H1 (cell line): ENCODE results near the gene MGAT4D. TPM values are rescaled to one million over a fixed set of nuclear protein-coding genes. Genes with fewer than 3 reads are reported as not detected.
A peak's percentile ranks its signal among the peaks of the same experiment; 100 is the strongest.
"Not testable (repeated sequence)": the region's sequence is repeated elsewhere in the genome, so short reads cannot be mapped to it uniquely, and the experiment has no call there.

Source experiments
- CTCF ChIA-PET: fragments of 300-600 bp; sonication (Branson Sonifier 250); formaldehyde crosslinking; loops from one replicate; lab custom pipeline; 2021; ENCODE audit not compliant: partially characterized antibody; lab: Charles Lee
- POLR2A ChIA-PET: fragments of 300-600 bp; sonication (Branson Sonifier 250); formaldehyde crosslinking; loops from one replicate; lab custom pipeline; 2021; ENCODE audit warnings: inconsistent platforms; ENCODE audit not compliant: partially characterized antibody; lab: Charles Lee
- DNase-seq, 2 experiments: peaks; one replicate each; pipeline versions ENCODE4 v3.0.0 to v3.0.0-alpha.2; 2010 to 2022; ENCODE audit warnings: low spot score in 2 of 2, low read depth in 1 of 2, mixed read lengths in 1 of 2
- FAIRE-seq: peaks from 2 replicates; lab custom pipeline; 2011; peaks lifted over from hg19 to GRCh38; lab: Jason Lieb, UNC
- H2AFZ ChIP-seq: 2 replicates; pipeline ENCODE4 v1.8.1; 2012; ENCODE audit warnings: low read length, inconsistent platforms
- H2AK5ac ChIP-seq: 2 replicates; pipeline ENCODE4 v1.6.1; 2013; ENCODE audit warnings: low read depth, low read length
- H2BK120ac ChIP-seq: replicated peaks from 2 replicates; pipeline ENCODE3; 2013; ENCODE audit warnings: low read depth, low read length, inconsistent platforms
- H2BK12ac ChIP-seq: 2 replicates; pipeline ENCODE4 v1.6.1; 2013; ENCODE audit warnings: low read depth, low read length
- H2BK15ac ChIP-seq: 2 replicates; pipeline ENCODE4 v1.6.1; 2013; ENCODE audit warnings: low read length
- H2BK20ac ChIP-seq: 2 replicates; pipeline ENCODE4 v1.6.1; 2013; ENCODE audit warnings: low read length
- H2BK5ac ChIP-seq: 2 replicates; pipeline ENCODE4 v1.6.1; 2013; ENCODE audit warnings: low read depth, low read length
- H3K14ac ChIP-seq: 2 replicates; pipeline ENCODE4 v1.6.1; 2013; ENCODE audit warnings: inconsistent platforms; ENCODE audit not compliant: insufficient read length
- H3K18ac ChIP-seq: 2 replicates; pipeline ENCODE4 v1.6.1; 2013; ENCODE audit warnings: low read length; ENCODE audit errors: extremely low read depth
- H3K23ac ChIP-seq: 2 replicates; pipeline ENCODE4 v1.6.1; 2013; ENCODE audit warnings: inconsistent platforms; ENCODE audit not compliant: insufficient read length
- H3K23me2 ChIP-seq: 2 replicates; pipeline ENCODE4 v1.6.1; 2013; ENCODE audit warnings: low read depth, low read length
- H3K27ac ChIP-seq: 2 replicates; pipeline ENCODE4 v1.6.1; 2011; ENCODE audit warnings: low read depth, low read length, inconsistent platforms
- H3K27me3 ChIP-seq, 4 experiments: replicated peaks in 1 of 4; 1 replicate in 1 of 4; 2 replicates in 3 of 4; pipeline versions ENCODE4 v1.6.1 to v1.8.1; 2011 to 2013; ENCODE audit warnings: low read length in 3 of 4, mild to moderate bottlenecking in 3 of 4, inconsistent platforms in 2 of 4, mixed read lengths in 2 of 4, moderate library complexity in 1 of 4; ENCODE audit not compliant: control insufficient read depth in 3 of 4, insufficient read depth in 3 of 4; ENCODE audit errors: extremely low read depth in 1 of 4
- H3K36me3 ChIP-seq, 4 experiments: 2 replicates each; pipeline versions ENCODE4 v1.6.1 to v1.8.1; 2011 to 2013; ENCODE audit warnings: mild to moderate bottlenecking in 4 of 4, low read length in 3 of 4, moderate library complexity in 2 of 4, control low read depth in 1 of 4, inconsistent platforms in 1 of 4; ENCODE audit not compliant: insufficient read depth in 4 of 4, control insufficient read depth in 2 of 4
- H3K4ac ChIP-seq: replicated peaks from 2 replicates; pipeline ENCODE3; 2013; ENCODE audit warnings: low read length, low read depth, mixed read lengths, inconsistent platforms; ENCODE audit not compliant: insufficient read length
- H3K4me1 ChIP-seq, 4 experiments: replicated peaks in 1 of 4; 1 replicate in 1 of 4; 2 replicates in 3 of 4; pipeline versions ENCODE4 v1.6.1 to v1.8.1; 2011 to 2013; ENCODE audit warnings: low read length in 3 of 4, inconsistent platforms in 2 of 4, mixed read lengths in 1 of 4; ENCODE audit not compliant: insufficient read depth in 4 of 4, control insufficient read depth in 3 of 4
- H3K4me2 ChIP-seq, 2 experiments: 2 replicates each; pipeline versions ENCODE4 v1.6.1 to v1.8.1; 2011 to 2013; ENCODE audit warnings: low read depth in 2 of 2, low read length in 2 of 2, control low read depth in 1 of 2, inconsistent platforms in 1 of 2, mild to moderate bottlenecking in 1 of 2; ENCODE audit not compliant: insufficient read depth in 1 of 2
- H3K4me3 ChIP-seq, 4 experiments: fragments of 200-600, 300-600 bp in 1 of 4; sonication (generic), shearing (Covaris generic), sonication (Bioruptor Twin) in 1 of 4; 2 replicates each; pipeline versions ENCODE4 v1.5.1 to v1.8.1; 2011 to 2016; ENCODE audit warnings: low read length in 4 of 4, low read depth in 3 of 4, control low read depth in 2 of 4, inconsistent platforms in 2 of 4, mild to moderate bottlenecking in 2 of 4, mixed read lengths in 1 of 4, moderate library complexity in 1 of 4; ENCODE audit not compliant: insufficient read depth in 2 of 4; ENCODE audit errors: extremely low read depth in 1 of 4
- H3K56ac ChIP-seq: replicated peaks from 2 replicates; pipeline ENCODE3; 2013; ENCODE audit warnings: low read depth, mild to moderate bottlenecking, mixed read lengths, low read length, inconsistent platforms; ENCODE audit not compliant: insufficient read length
- H3K79me1 ChIP-seq: 2 replicates; pipeline ENCODE4 v1.6.1; 2013; ENCODE audit warnings: low read depth, low read length, control low read depth
- H3K79me2 ChIP-seq, 2 experiments: 2 replicates each; pipeline versions ENCODE4 v1.6.1 to v1.8.1; 2012 to 2013; ENCODE audit warnings: low read length in 2 of 2, mild to moderate bottlenecking in 2 of 2, inconsistent platforms in 1 of 2; ENCODE audit not compliant: insufficient read depth in 2 of 2, control insufficient read depth in 1 of 2
- H3K9ac ChIP-seq, 4 experiments: replicated peaks in 1 of 4; 1 replicate in 1 of 4; 2 replicates in 3 of 4; pipeline versions ENCODE4 v1.6.1 to v1.8.1; 2011 to 2013; ENCODE audit warnings: low read depth in 3 of 4, low read length in 3 of 4, control low read depth in 2 of 4, mild to moderate bottlenecking in 2 of 4, moderate library complexity in 2 of 4, inconsistent platforms in 1 of 4; ENCODE audit errors: extremely low read depth in 1 of 4
- H3K9me3 ChIP-seq, 2 experiments: 2 replicates each; pipeline versions ENCODE4 v1.6.1 to v1.8.1; 2012 to 2013; ENCODE audit warnings: mild to moderate bottlenecking in 2 of 2, moderate library complexity in 2 of 2, control low read depth in 1 of 2, inconsistent platforms in 1 of 2, low read depth in 1 of 2, low read length in 1 of 2, mixed read lengths in 1 of 2; ENCODE audit not compliant: insufficient read depth in 2 of 2
- H4K20me1 ChIP-seq, 2 experiments: replicated peaks in 1 of 2; 2 replicates each; pipeline versions ENCODE3 to v1.8.1; 2011 to 2013; ENCODE audit warnings: inconsistent platforms in 2 of 2, low read length in 2 of 2, mild to moderate bottlenecking in 1 of 2; ENCODE audit not compliant: insufficient read depth in 2 of 2, control insufficient read depth in 1 of 2
- H4K5ac ChIP-seq: 2 replicates; pipeline ENCODE4 v1.6.1; 2013; ENCODE audit warnings: low read length, low read depth, mixed read lengths, inconsistent platforms; ENCODE audit not compliant: insufficient read length
- H4K8ac ChIP-seq: 2 replicates; pipeline ENCODE4 v1.8.0; 2013; ENCODE audit warnings: mild to moderate bottlenecking, moderate library complexity, low read length, inconsistent platforms; ENCODE audit not compliant: insufficient read depth; ENCODE audit errors: extremely low read depth
- H4K91ac ChIP-seq: replicated peaks from 2 replicates; pipeline ENCODE3; 2013; ENCODE audit warnings: low read length, mixed read lengths, inconsistent platforms; ENCODE audit not compliant: insufficient read length
- YY1 ChIP-seq: IDR thresholded peaks from 2 replicates; pipeline ENCODE4 v1.6.1; 2011; ENCODE audit warnings: low read depth, mild to moderate bottlenecking, low read length
- WGBS, 2 experiments: shearing (Covaris generic) in 1 of 2; methylation state at CpG; one replicate each; pipeline versions ENCODE4 v1.1.6 to v1.1.7; 2013 to 2015; ENCODE audit warnings: low lambda C conversion rate in 2 of 2, mixed read lengths in 2 of 2, inconsistent platforms in 1 of 2, low coverage in 1 of 2, missing lambda C conversion rate in 1 of 2; ENCODE audit not compliant: insufficient replicate concordance in 2 of 2, insufficient coverage in 1 of 2, insufficient read length in 1 of 2; ENCODE audit errors: extremely low coverage in 1 of 2, missing lambda C conversion rate in 1 of 2; 5-methylcytosine and 5-hydroxymethylcytosine counted together
- polyA plus RNA-seq, 7 experiments: library from polyadenylated mRNA; depleted of rRNA in 3 of 7; stranded (reverse) in 5 of 7; unstranded in 2 of 7; fragments of >200 nt in 5 of 7; fragments of 200-250 nt in 2 of 7; gene quantifications; 1 replicate in 5 of 7; 2 replicates in 1 of 7; 4 replicates in 1 of 7; pipeline versions ENCODE4 v1.2.1 to v1.2.3, GENCODE V29; 2011 to 2013; ENCODE audit warnings: missing spikeins in 2 of 7, mixed read lengths in 2 of 7
- total RNA-seq: library from RNA; stranded (reverse); fragmentation: NEBNext Ultra II Directional; extraction: Animal tissue kit (Norgen Biotek cat#: 25700); gene quantifications from 2 replicates; pipeline ENCODE4 v1.2.1, GENCODE V29; 2021

Gene MGAT4D
- total and polyA plus RNA-seq, 2 of the 8 experiments (the other 6 are each of a cell fraction or from before 2014, with no cell fraction given): not detected

- not testable (repeated sequence) for H3K4me2 ChIP-seq, H2BK12ac ChIP-seq, H3K9ac ChIP-seq, H2BK5ac ChIP-seq, H4K20me1 ChIP-seq, H3K79me1 ChIP-seq, H4K8ac ChIP-seq, H2BK20ac ChIP-seq, H2AFZ ChIP-seq, H3K27ac ChIP-seq, H3K23ac ChIP-seq, H3K79me2 ChIP-seq, H3K4me3 ChIP-seq, H4K5ac ChIP-seq, H3K14ac ChIP-seq, H3K4me1 ChIP-seq, H3K36me3 ChIP-seq, FAIRE-seq, H3K18ac ChIP-seq, H3K23me2 ChIP-seq, H2BK15ac ChIP-seq, H2AK5ac ChIP-seq, H4K91ac ChIP-seq, H3K56ac ChIP-seq, H3K4ac ChIP-seq, H2BK120ac ChIP-seq, DNase-seq, H3K9me3 ChIP-seq, H3K27me3 ChIP-seq
- 0 out of 2 replicates have a peak, but pooled peaks have one; percentile 23 for TF ChIP-seq YY1
- 84% methylated on average over 19 of the region's 32 CpGs; no CpG with 5 or more reads in 1 of the 2 experiments for WGBS, 2 experiments
- CTCF ChIA-PET: interaction anchor here (0.5 to 1.2 kb wide), 3 partner anchors 15 to 362 kb away, joined by 4 read pairs; partner anchors contain the start of gene SCOC
- POLR2A ChIA-PET: interaction anchor here (1.2 kb wide), 1 partner anchor 13 kb away, joined by 4 read pairs; the partner anchor contains the start of gene CLGN
Measured at GRCh38 chr4:140413130-140413969, 84.7 kb downstream of the MGAT4D start.
